Muscle of arm (tissue), 12 donors: ENCODE measurements around the gene CLEC2A. TPM values are rescaled to one million over a fixed set of nuclear protein-coding genes. Genes with fewer than 3 reads are reported as not detected.

Experiments
- DNase-seq: peaks from one replicate; pipeline ENCODE4 v3.0.0-alpha.2; 2013
- polyA plus RNA-seq, 12 donors: library from polyadenylated mRNA; unstranded; fragments of 120-200 nt; gene quantifications; one replicate each; pipeline ENCODE4 v1.2.1, GENCODE V29; 2013; ENCODE audit not compliant: insufficient read length in 12 of 12

The CLEC2A gene
- polyA plus RNA-seq, 12 donors: 1.1 to 4.1 TPM; not detected in 10

DNA sequence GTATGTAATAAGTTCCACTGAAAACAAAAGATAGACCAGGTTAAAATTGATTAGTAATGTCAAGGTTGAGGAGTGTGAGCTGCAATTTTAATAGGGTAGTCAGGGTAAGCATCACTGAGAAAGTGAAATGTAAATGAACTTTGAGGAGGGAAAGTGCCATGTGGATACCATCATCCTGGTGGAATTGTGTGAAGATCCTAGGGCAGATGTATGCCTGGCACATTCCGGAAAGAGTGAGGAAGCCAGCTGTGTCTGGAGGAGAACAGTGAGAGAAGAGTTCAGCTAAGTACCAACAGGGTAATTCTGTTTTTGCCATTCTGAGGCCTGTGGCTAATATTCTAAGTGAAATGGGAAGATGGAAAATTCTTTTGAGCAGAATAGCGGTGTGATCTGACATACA is 2.9 kb upstream of the CLEC2A start:
- no peak for DNase-seq

DNA sequence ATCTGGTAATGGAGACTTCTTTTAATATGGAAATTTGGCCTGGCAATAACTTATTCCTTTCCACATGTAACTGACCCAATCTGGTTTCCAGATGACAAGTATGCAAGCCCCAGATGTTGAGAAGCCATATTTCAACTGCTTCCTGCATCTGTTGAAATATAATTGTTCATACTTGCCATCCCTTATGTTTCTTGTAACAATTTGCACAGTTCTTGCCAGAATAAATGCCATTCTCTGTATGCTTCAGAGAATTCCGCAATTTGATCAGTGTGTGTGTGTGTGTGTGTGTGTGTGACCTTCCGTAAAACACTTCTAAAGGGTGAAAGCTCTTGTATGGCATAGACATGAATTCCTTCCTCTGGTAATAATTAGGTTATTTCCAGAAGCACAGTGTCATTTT is 1.8 kb upstream of the CLEC2A start:
- DNase-seq: no peak

DNA sequence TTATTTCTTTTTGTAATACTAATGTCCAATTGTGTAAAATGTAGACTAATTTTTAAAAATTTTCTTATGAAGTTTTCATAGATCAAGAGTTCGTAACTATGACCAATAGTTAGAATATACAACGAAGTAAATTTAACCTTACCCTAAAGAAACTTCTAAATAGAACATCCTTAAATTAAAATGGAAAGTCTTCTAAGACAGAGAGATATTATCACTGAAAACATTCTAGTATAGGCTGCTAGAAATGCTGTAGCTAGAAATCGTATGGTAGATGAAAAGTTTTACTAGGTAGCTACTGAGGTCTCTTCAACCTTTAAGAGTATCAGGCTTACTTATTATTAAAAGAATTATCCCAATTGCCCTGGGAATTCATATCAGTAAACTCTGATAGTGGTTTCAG is 925 bp downstream of the CLEC2A start:
- no peak for DNase-seq

DNA sequence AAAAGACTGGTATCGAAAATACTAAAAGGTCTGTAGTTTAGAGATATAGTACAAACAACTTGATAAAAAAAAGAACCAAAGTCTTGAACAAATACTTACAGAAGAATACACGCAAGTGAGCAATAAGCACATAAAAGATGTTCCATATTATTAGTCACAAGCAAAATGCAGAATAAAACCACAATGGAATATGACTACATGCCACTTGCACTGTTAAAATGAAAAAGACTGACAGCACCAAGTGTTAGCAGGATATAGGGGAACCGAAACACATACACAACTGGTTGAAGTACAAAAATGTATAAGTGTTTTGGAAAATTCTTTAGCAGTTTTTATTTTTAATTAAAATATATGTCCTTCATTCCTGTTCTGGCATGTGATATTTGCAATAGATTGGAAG is 3.6 kb downstream of the CLEC2A start:
- no peak for DNase-seq

DNA sequence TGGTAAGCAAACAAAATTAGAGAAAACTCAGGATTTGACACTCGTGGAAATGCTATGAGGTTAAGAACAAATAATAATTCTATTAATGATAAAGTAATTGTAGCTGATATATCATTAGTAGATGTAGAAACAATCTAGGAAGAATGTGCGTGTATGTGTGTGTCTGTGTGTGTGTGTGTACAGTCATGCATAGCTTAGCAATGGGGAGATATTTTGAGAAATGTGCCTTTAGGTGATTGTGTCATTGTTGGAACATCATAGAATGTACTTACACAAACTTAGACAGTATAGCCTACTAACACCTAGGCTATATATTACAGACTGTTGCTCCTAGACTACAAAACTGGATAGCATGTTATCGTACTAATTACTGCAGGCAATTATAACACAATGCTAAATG is 5.3 kb downstream of the CLEC2A start:
- DNase-seq: no peak

DNA sequence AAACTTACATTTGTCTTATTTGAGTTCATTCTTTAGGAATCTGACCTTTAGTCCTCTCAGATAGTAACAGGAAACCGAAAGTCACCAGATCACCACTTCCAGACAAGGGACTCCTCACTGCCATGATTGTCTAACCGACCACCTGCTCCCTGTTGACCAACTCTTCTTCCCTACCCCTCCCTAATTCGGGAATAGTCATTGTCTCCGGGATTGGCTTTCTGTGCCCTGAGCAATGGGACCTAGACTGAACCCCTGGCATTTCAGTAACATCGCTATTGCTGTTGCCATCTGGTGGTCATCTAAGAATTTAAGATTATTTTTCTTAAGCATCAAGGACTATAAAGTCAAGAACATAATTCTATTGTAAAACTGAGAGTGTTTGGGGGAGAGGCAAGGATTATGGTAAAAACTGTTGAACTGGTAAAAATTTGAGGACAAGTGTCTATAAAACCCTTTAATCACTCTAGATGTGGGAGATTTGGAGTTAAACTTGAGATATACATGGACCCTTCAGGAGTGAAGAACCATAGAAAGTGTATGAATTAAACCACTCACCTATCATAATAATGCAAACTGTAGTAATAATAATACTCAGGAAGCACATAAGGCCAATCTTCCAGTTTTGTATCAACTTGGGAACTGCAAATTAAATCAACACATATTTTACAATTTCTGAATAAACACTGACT is 6.3 kb downstream of the CLEC2A start:
- DNase-seq: peak; percentile 31

DNA sequence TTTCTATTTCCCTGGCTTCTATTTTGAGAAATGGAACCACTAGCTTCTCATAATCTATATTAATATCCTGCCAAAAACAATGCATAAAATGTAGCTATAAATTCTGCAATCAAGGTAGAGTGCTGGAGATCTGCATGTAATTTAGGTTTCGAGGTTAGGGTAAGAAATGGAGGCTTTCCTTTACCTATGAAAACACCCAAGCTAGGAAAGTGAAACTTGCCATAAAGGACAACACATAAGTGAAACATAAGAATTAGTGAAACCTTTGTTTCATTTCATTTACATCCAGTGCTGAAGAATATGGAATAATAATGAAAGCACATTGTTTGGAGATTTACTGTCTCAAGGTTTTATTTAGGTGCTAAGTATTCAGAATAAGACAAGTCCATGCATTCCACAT is 9.7 kb downstream of the CLEC2A start:
- DNase-seq: no peak

DNA sequence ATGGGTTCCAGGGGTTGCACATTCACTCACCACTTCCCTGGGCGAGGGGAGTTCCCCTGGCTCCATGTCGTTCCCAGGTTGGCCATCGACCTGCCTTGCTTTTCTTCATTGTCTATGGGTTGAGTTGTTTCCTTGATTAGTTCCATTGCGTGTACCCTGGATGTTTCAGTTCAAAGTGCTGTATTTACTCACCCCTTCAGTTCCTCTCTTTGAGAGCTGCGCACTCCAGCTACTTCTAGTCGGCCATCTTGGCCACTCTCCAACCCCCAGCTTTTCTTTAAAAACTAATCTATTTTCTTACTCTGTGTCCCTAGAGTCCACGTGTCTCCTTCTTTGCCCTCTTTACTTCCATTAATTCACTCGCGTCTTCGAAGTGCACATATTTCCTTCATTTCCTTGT is 11.7 kb downstream of the CLEC2A start:
- DNase-seq: no peak

DNA sequence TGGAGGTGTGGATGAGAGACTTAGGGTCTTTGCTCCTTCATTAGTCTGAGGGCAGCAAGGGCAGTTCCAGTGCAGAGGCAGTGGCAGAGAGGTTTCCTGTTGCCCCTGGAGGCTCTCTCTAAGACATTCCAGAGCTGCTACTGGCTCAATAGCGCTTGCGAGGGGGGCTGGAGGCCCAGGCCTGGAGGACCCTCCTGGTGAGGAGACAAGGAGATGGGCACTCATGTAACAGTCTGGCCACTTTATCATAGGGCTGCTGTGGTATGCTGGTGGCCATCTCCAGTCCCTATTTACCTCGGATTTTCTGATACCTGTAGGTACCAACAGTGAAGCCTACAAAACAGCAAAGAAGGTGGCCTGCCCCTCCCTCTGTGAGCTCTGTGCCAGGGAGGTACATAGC is 12.7 kb downstream of the CLEC2A start:
- no peak for DNase-seq

DNA sequence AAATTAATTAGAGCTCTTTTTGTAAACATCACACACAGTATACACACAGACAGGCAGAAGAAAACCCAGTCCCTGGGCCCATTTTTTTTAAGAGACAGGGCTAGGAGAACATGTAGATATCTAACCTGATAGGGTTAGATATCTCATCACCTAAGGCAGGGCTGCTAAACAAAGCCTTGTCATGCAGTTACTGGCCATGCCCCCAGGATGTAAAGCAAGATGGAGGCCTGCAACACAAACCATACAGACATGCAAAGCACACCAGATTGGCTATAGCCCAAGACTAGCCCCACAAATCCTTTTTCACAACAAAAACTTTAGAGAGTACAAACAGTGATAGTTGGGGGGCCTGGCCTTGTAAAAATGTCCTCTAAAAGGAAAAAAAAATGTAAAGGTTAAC is 20.5 kb downstream of the CLEC2A start:
- DNase-seq: no peak

DNA sequence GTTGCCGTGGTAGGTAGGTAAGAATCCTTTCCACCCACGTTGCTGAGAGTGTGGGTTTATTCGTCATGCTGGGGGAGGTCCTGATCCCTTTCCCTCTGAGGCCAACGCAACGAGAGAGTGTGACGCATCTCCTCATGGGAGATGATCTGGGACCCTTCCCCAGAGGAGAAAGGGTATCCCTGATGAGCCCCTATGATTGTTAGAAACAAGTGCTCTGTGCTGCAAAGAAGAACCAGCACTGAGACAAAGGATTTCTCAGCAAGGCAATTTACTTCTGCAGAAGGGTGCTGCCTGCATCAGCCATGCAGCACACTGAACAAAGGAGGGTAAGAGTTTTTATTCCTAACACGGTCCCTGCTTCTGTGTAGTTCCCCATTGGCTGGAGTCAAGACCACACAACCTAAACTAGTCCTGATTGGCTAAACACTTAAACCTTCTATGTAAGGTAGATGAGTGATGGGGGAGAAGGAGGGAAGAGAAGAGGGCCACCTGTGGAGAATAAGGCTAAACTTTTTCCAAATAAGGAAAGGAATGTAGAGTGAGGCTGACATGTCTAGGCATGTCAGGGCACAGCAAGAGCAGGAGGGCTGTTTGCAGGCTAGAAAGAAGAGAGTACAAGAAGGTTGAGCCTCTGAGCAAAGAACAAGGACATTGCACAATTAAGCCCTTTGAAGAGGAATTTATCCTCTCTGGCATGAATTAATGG is 21.3 kb downstream of the CLEC2A start:
- DNase-seq: no peak

DNA sequence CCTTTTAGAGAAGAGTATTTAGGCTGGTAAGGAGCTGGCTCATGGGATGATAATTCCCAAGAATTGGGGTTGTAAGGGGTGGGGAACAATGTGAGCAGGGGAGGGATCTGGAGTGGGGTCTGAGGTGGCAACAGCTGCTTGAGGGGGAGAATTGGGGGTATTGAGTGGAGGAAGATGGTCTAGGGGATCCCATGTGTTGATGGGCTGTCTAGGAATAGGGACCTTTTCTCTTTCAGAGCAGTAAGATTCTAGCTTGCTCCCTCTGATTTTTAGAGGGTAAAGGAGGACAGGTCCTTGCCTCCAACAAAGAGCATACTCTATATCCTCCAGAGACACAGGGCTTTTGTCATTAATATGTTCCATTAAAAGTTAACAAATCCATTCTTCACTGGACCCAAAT is 22.4 kb downstream of the CLEC2A start:
- DNase-seq: no peak

DNA sequence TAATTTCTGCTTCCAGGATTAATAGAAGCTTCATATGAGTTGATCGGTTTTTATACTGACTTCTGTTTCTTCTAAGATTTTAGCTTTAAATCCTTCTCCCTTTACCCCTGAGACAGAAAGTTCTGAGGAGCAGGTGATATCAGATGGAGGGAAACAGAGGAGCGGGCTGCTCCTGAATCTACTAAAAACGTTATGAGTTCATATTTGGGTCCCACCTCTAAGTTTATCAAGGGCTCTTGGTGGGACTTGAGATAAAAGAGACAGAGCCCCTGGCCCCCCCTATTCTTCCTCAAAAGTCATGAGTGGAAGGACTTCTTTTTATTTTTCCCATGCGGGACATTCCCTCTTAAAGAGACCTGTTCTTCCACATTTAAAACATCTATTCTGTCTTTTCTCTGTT is 23.8 kb downstream of the CLEC2A start:
- DNase-seq: no peak

DNA sequence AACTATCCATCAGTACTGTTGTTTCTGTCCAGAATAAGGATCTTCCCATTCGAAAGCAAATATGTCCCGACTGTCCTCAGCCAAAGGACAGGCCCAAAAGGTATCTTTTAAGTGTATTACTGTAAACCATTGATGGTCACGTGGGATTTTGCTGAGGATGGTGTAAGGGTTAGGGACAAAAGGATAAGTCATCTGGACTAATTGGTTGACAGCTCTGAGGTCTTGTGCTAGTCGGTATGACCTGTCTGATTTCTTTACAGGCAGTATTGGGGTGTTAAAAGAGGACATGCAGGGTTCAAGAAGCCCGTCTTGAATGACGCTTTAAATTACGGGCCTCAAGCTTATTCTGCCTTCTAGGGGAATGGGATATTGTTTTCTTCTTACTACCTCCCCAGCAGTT is 24.4 kb downstream of the CLEC2A start:
- no peak for DNase-seq

DNA sequence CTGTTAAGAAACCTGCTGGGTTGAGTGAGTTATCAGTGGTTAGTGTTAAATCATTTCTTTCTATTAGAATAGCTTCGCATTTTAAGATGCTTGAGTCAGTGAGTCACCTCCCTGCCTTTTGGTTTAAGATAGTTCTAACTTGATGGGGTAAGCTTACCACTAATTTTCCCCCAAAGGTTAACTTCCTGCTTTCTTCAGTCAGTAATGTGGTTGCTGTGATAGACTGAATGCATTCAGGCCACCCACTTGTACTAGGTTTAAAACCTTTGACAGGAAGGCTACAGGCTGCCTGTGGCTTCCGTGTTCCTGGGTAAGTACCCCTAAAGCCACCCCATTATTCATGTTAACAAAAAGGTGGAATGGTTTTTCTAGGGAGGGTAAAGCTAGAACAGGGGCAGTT is 25.3 kb downstream of the CLEC2A start:
- DNase-seq: no peak

DNA sequence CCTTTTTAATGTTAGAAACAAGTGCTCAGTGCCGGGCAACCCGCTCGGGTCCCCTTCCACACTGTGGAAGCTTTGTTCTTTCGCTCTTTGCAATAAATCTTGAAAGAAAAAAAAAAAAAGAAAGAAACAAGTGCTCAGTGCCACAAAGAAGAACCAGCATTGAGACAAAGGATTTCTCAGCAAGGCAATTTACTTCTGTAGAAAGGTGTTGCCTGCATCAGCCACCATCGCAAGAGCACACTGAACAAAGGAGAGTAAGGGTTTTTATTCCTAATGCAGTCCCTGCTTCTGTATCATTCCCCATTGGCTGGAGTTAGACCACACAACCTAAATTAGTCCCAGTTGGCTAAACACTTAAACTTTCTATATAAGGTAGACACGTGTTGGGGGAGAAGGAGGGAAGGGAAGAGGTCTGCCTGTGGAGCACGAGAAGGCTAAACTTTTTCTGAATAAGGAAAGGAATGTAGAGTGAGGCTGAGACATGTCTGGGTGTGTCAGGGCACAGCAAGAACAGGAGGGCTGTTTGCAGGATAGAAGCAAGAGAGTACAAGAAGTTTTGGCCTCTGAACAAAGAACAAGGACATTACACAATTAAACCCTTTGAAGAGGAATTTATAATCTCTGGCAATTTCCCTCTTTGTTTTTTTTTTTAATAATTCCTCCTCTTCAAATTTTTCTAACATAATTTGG is 29.5 kb downstream of the CLEC2A start:
- no peak for DNase-seq

DNA sequence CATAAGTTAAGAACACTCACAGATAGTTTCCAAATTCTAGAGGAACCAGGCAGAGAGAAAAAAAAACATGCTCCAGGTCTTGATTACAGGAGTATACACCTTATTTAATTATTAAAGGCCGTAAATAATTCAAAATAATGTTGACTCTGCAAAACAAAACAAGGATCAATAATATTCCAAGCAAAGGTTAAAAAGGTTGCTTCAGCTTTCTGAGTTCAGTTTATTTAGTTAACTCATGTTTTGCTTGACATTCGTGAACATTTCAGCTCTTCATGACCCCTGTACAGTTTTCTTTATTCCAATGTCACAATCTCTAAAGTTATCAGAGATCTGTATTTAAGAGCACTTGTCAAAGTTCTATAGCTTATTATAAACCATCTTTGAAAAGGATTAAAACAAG is 31.2 kb downstream of the CLEC2A start:
- DNase-seq: no peak

DNA sequence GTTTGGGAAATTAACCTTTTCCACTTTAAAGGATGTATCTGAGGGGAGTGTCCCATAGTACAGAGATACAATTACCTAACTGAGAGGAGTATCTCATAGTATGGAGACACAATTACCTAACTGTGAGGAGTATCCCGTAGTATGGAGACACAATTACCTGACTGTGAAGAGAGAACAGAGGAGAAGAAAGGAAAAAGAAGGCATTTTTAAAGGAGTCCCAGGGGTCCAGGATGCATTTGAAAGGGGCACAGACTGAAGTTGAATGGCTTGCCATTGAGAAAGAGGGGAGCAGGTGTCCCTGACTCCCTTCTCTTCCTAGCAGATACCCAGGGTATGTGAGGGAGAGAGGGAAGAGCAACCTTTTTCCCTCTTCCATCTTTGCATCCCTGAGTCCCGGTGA is 33.0 kb downstream of the CLEC2A start:
- DNase-seq: no peak

DNA sequence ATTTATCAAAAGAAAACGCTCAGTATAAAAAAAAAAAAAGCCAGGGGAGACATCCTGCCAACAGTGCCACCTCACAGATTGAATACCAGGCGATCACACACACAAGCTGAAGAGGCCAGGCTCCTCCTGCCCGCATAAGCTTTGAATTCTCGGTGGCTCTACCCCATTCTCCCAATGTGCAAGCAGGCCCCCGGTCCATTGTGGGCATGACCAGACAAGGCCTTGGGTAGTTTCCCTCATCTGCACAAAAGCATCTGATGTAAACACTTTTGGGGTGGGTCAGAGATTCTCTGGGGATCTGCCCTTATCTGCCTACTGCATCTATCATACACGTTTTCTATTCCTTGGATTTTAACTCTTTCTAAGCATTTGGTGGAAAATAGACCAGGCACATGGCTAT is 34.6 kb downstream of the CLEC2A start:
- DNase-seq: no peak

DNA sequence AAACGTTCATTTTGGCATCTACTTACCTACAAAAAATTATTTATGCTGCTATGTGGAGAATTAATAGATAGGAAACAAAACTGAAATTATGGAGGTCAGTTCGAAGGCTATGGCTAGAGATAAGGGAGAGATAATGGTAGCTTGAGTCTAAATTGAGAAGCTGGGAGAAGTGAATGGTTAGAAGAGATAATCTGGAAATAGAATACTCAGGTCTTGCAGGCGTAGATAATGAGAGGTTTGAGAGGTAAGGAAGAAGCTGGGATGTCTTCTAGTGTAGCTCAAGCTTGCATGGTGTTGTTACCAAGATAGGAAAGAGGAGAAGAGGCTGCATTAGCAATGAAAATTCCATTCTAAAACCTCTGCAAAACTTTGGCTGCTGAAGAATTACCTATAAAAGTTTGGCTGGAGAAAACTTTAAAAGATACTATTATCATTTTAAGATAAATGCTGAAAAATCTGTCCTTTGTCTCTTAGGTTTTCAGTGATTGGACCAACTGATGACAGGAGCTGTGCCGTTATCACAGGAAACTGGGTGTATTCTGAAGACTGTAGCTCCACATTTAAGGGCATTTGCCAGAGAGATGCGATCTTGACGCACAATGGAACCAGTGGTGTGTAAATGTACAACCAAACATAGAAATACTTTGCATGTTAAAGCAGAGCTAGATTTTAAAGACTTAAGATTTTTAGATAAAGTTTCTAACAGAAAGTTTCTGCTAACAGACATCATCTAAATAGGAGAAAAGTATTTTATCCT is 36.8 kb downstream of the CLEC2A start:
- DNase-seq: no peak

DNA sequence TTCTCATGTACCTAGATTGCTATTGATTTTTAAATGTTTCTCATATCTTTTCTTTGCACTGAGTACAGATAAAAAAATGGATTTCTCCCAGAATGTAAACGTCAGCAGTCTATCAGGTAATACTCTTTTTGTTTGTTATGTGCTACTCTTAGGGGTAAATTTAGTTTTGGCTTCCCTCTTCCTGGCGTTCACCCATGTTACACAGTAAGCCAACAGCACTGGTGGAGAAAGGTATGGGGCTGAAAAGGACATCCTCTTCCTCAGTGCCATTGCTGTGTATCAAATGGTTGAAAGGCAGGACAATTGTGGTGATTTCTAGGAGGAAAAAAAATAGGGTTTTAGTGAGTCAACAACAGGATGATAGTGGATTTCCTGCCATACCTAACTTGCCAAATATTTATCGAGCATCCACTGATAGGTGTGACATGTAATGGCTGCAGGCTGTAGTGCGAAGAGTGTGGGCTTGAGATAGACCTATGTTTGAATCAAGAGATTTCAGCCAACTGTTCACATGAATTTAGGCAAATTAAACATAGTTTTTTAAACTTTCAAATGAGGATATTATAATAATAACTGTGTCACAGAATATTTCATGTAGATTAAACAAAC is 43.4 kb downstream of the CLEC2A start:
- DNase-seq: no peak

DNA sequence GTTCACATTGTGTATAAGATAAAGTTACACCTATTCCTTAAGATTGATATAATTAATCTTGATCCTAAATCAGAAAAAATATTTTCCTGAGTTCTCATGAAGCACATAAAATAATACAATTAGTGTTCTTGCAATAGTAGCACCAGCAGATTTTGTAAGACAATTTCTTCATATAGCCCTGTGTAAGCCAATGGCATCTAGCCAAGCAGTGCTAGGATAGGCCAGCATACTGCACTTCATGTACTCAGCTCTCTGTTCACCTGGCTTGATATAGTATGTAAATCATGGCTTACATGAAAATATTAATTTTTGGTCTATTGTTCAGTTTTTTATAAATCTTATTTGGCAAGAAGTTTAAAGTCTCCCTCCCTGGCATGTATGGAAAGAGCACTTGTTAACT is 49.0 kb downstream of the CLEC2A start:
- peak; percentile 5 for DNase-seq
